ENCODE measurements around the gene CAB39L. TPM values are rescaled to one million over a fixed set of nuclear protein-coding genes. Genes with fewer than 3 reads are reported as not detected.

The CAB39L gene
- total RNA-seq, 1 donor from 2014 or later, result 6.6 TPM

DNA sequence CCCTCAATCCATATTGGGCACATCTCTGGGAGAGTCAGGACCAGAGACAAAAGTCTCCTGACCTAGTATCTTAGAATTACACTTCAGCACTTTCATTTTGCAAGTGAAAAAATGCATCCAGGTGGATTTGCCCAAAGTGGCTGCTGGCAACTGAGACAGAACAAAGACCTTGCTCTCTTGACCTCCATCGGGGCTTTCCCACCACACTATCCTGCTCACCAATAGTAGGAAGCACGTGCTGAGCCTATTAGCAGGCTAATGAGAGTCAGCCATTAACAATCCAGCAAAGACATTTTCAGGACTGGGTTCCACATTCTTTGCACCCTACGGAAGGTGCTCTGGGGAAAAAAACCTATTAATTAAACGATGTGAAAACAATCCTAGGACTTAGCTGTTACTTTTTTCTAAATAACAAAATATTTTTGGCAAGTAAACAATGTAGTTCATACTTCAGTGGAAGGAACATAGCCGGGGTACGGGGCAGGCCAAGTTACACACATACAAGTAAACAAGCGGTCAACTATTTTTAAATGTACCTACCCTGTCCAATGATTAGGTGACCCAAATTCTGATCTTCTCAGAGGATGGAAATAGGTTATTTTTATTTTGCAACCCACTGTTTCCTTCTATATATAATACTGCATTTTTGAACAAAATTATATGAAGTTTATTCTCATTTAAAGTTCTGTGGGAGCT is 117.5 kb downstream of the CAB39L start:
- peak; percentile 28 for FAIRE-seq

DNA sequence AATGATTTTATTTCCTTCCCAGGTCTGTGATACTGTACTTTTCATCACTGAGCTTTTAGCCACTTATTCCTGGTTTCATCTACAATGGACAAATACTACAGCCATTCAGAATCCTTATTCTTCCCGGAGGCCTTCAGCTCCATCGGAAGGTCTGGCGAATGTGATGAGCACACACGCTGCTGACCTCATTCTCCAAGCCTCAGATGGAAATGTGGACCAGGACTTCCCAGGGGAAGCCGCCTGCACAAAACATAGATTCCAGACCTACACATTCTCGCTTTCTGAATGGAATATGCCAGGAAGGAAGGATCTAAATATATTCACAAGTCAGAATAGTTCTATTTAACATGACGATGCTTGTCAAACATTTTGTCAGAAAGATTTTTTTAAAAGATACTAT is 120.5 kb downstream of the CAB39L start:
- no peaks in the 10 kb centered on the region for H3K36me3 ChIP-seq (ENCODE audit: control insufficient read depth, insufficient read depth, low read length)
- H3K4me3 ChIP-seq (ENCODE audit: low read depth, low read length), result no peak overlapping the region
- H3K27me3 ChIP-seq (ENCODE audit: control insufficient read depth, insufficient read depth, low read length), result no peaks in the 10 kb centered on the region
- DNase-seq (ENCODE audit: low read depth), result no peak
- TF ChIP-seq, protein P1, sequence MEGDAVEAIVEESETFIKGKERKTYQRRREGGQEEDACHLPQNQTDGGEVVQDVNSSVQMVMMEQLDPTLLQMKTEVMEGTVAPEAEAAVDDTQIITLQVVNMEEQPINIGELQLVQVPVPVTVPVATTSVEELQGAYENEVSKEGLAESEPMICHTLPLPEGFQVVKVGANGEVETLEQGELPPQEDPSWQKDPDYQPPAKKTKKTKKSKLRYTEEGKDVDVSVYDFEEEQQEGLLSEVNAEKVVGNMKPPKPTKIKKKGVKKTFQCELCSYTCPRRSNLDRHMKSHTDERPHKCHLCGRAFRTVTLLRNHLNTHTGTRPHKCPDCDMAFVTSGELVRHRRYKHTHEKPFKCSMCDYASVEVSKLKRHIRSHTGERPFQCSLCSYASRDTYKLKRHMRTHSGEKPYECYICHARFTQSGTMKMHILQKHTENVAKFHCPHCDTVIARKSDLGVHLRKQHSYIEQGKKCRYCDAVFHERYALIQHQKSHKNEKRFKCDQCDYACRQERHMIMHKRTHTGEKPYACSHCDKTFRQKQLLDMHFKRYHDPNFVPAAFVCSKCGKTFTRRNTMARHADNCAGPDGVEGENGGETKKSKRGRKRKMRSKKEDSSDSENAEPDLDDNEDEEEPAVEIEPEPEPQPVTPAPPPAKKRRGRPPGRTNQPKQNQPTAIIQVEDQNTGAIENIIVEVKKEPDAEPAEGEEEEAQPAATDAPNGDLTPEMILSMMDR (IDR thresholded peaks at IDR 0.05; ENCODE audit: insufficient read depth, low read length, severe bottlenecking), result no peak
- FAIRE-seq, result no peak

More for the DNA sequence above, 117.5 kb downstream of the CAB39L start:
- Histone ChIP-seq H3K27me3 (ENCODE audit: control insufficient read depth, insufficient read depth, low read length) (no peaks in the 10 kb centered on the region), H3K36me3 (ENCODE audit: control insufficient read depth, insufficient read depth, low read length) (no peaks in the 10 kb centered on the region), H3K4me3 (ENCODE audit: low read depth, low read length) (no peak overlapping the region)
- no peak for DNase-seq (ENCODE audit: low read depth)
- TF ChIP-seq, protein P1 (IDR thresholded peaks at IDR 0.05; ENCODE audit: insufficient read depth, low read length, severe bottlenecking), result no peak

DNA sequence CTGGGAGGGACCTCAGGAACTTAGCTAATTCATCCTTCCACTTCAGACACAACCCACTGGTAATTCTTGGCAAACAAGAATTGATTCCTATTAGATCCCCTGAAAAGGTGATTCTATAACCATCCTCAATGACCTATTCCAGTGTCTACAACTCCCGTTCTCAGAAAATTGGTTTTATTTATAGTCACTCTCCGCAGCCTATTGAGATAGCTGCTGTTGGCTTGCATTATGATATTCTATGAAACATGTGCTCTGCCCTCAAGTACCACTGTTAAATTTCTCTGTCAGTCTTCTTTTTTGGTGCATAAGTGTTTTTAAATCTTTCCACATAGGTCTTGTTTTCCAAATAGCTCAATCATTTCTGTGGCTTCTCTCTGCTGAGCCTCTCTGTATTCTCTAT is 121.2 kb downstream of the CAB39L start:
- H3K36me3 ChIP-seq (ENCODE audit: control insufficient read depth, insufficient read depth, low read length), result no peaks in the 10 kb centered on the region
- TF ChIP-seq, protein P1 (IDR thresholded peaks at IDR 0.05; ENCODE audit: insufficient read depth, low read length, severe bottlenecking), result no peak
- H3K4me3 ChIP-seq (ENCODE audit: low read depth, low read length), result no peak overlapping the region
- no peaks in the 10 kb centered on the region for H3K27me3 ChIP-seq (ENCODE audit: control insufficient read depth, insufficient read depth, low read length)
- FAIRE-seq (no peak), DNase-seq (ENCODE audit: low read depth) (no peak)

DNA sequence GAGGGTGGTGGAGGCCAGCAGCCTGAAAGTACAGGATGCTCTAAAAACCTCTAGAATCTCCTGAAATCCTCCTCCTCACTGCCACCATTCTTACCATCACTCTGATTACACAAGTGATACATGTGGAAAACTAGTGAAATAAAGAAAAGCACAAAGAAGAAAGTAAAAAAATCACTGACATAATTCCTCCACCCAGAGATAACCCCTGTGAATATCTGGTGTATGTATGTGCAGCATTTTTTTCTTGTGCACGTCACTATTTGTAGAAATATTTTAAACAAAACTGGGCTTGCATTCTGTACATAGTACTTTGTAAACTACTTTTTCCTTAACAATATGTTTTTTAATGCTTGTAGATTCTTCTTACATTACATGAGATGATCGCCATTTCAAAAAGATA is 122.9 kb downstream of the CAB39L start:
- no peak for DNase-seq (ENCODE audit: low read depth)
- TF ChIP-seq, protein P1 (IDR thresholded peaks at IDR 0.05; ENCODE audit: insufficient read depth, low read length, severe bottlenecking), result no peak
- no peaks in the 10 kb centered on the region for H3K27me3 ChIP-seq (ENCODE audit: control insufficient read depth, insufficient read depth, low read length)
- no peak overlapping the region for H3K4me3 ChIP-seq (ENCODE audit: low read depth, low read length)
- no peak for FAIRE-seq
- H3K36me3 ChIP-seq (ENCODE audit: control insufficient read depth, insufficient read depth, low read length), result no peaks in the 10 kb centered on the region

DNA sequence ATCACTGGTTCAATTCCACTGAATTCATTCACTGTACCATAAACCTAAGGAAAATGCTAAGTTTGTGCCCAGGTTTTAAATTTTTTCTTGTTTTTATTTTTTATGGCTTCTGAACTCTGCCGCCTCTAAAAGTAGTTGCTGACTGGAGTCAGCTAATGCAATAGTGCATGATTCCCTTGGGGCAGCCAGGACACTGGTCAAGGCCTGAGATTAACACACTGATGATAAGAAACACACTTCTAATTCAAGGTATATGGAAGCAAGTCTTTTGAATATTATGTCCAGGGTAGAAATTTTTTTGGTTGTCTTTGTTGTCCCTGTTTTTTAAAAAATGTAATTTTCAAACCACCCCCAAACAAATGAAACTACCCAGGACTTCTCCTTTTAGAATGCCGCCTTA is 123.9 kb downstream of the CAB39L start:
- DNase-seq (ENCODE audit: low read depth), result no peak
- Histone ChIP-seq H3K27me3 (ENCODE audit: control insufficient read depth, insufficient read depth, low read length) (no peaks in the 10 kb centered on the region), H3K4me3 (ENCODE audit: low read depth, low read length) (no peak overlapping the region), H3K36me3 (ENCODE audit: control insufficient read depth, insufficient read depth, low read length) (no peaks in the 10 kb centered on the region)
- no peak for FAIRE-seq
- TF ChIP-seq, protein P1 (IDR thresholded peaks at IDR 0.05; ENCODE audit: insufficient read depth, low read length, severe bottlenecking), result no peak

DNA sequence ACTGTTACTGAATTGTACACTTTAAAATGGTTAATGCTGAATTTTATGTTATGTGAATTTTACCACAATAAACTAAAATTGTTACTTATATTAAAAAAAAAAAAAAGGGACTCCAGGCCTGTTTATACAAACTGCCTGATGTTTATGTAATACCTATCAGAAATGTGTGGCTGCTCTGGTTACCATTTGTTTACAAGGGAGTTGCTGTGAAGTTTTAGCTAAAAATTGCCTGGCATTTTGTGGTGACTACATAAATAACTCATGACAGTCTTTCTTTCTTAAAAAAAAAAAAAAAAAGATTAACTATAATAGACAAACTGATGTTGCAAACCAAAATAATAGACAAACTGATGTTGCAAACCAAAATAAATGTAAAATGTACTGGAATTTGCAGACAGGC is 124.3 kb downstream of the CAB39L start:
- H3K36me3 ChIP-seq (ENCODE audit: control insufficient read depth, insufficient read depth, low read length), result no peaks in the 10 kb centered on the region
- TF ChIP-seq, protein P1 (IDR thresholded peaks at IDR 0.05; ENCODE audit: insufficient read depth, low read length, severe bottlenecking), result no peak
- FAIRE-seq, result no peak
- no peak overlapping the region for H3K4me3 ChIP-seq (ENCODE audit: low read depth, low read length)
- H3K27me3 ChIP-seq (ENCODE audit: control insufficient read depth, insufficient read depth, low read length), result no peaks in the 10 kb centered on the region
- DNase-seq (ENCODE audit: low read depth), result no peak
